K562 (cell line): ENCODE measurements around the gene AIF1L. TPM values are rescaled to one million over a fixed set of nuclear protein-coding genes. Genes with fewer than 3 reads are reported as not detected.

Source experiments
- ATAC-seq: fragments of 200-7000 bp; cut with Tn5 transposase; 3 replicates; pipeline ENCODE4 v1.9.1; 2020; ENCODE audit warnings: moderate library complexity
- BruUV-seq: library from RNA; stranded (reverse); fragments of 400-500 nt; replicated peaks from 2 replicates; lab custom pipeline; 2021; lab: Mats Ljungman, UMichigan
- CTCF ChIA-PET: fragments of 300-600 bp; formaldehyde crosslinking; extraction: SDS; loops from one replicate; lab custom pipeline; 2021; ENCODE audit warnings: low intra/inter-chr PET ratio; lab: Yijun Ruan, JAX
- POLR2A ChIA-PET: fragments of 300-600, 350-650 bp; sonication (Branson Sonifier 250); formaldehyde crosslinking; extraction: SDS; loops from one replicate; lab custom pipeline; 2021; ENCODE audit warnings: antibody characterized with exemption, inconsistent platforms; lab: Yijun Ruan, JAX
- DNase-seq, 4 experiments: peaks; one replicate each; pipeline versions ENCODE4 v3.0.0 to v3.0.0-alpha.2; 2011 to 2018; ENCODE audit warnings: low spot score in 3 of 4, mixed read lengths in 3 of 4; ENCODE audit errors: extremely low read depth in 1 of 4
- FAIRE-seq: peaks from 2 replicates; lab custom pipeline; 2011; peaks lifted over from hg19 to GRCh38; lab: Jason Lieb, UNC
- H2AFZ ChIP-seq: 2 replicates; pipeline ENCODE4 v1.6.0; 2011; ENCODE audit warnings: low read depth, low read length, control low read depth, inconsistent platforms
- H3K27ac ChIP-seq: fragments of 200-600 bp; 3 replicates; pipeline ENCODE4 v1.8.0; 2011; ENCODE audit warnings: low read depth, mild to moderate bottlenecking, control low read depth, inconsistent platforms, low read length, moderate library complexity, mixed read lengths; ENCODE audit errors: extremely low read depth
- H3K27me3 ChIP-seq, 2 experiments: fragments of 300-600 bp in 1 of 2; 2 replicates in 1 of 2; 3 replicates in 1 of 2; pipeline versions ENCODE4 v1.6.0 to v1.8.0; 2011; ENCODE audit warnings: inconsistent platforms in 2 of 2, low read length in 2 of 2, mild to moderate bottlenecking in 1 of 2, mixed read lengths in 1 of 2, moderate library complexity in 1 of 2; ENCODE audit not compliant: control insufficient read depth in 2 of 2, insufficient read depth in 2 of 2
- H3K36me3 ChIP-seq: fragments of 300-600 bp; 3 replicates; pipeline ENCODE4 v1.8.0; 2011; ENCODE audit warnings: mild to moderate bottlenecking, low read length, inconsistent platforms; ENCODE audit not compliant: control insufficient read depth, insufficient read depth
- H3K4me1 ChIP-seq, 2 experiments: fragments of 200-600 bp in 1 of 2; replicated peaks in 1 of 2; 2 replicates in 1 of 2; 3 replicates in 1 of 2; pipeline versions ENCODE4 v1.5.1 to v1.8.0; 2011; ENCODE audit warnings: inconsistent platforms in 2 of 2, low read length in 2 of 2, mild to moderate bottlenecking in 1 of 2, mixed read lengths in 1 of 2, moderate library complexity in 1 of 2; ENCODE audit not compliant: control insufficient read depth in 2 of 2, insufficient read depth in 2 of 2
- H3K4me2 ChIP-seq: 2 replicates; pipeline ENCODE4 v1.6.1; 2011; ENCODE audit warnings: low read length, control low read depth, inconsistent platforms, mixed read lengths; ENCODE audit not compliant: insufficient read depth
- H3K4me3 ChIP-seq: fragments of 200-600 bp; sonication (generic), shearing (Covaris generic); 2 replicates; pipeline ENCODE4 v1.5.1; 2016; ENCODE audit warnings: control low read depth, inconsistent platforms
- H3K79me2 ChIP-seq: fragments of 200-600 bp; 3 replicates; pipeline ENCODE4 v1.8.0; 2011; ENCODE audit warnings: low read length, inconsistent platforms; ENCODE audit not compliant: control insufficient read depth, insufficient read depth
- H3K9ac ChIP-seq, 2 experiments: 2 replicates each; pipeline versions ENCODE4 v1.6.0 to v1.6.1; 2011; ENCODE audit warnings: low read depth in 2 of 2, low read length in 2 of 2, control low read depth in 1 of 2, inconsistent platforms in 1 of 2, mild to moderate bottlenecking in 1 of 2, mixed read lengths in 1 of 2; ENCODE audit not compliant: insufficient read depth in 1 of 2
- H3K9me1 ChIP-seq: one replicate; pipeline ENCODE4 v1.6.0; 2011; ENCODE audit warnings: inconsistent platforms, mild to moderate bottlenecking, low read length, moderate library complexity; ENCODE audit not compliant: control insufficient read depth, insufficient read depth
- H3K9me3 ChIP-seq: replicated peaks from 2 replicates; pipeline ENCODE4 v1.5.1; 2011; ENCODE audit warnings: low read depth, low read length, inconsistent platforms; ENCODE audit not compliant: control insufficient read depth, insufficient read depth
- H4K20me1 ChIP-seq: replicated peaks from 2 replicates; pipeline ENCODE4 v1.6.1; 2011; ENCODE audit warnings: low read length, inconsistent platforms, mixed read lengths; ENCODE audit not compliant: control insufficient read depth, insufficient read depth
- DNMT1 ChIP-seq: fragments of 450-650 bp; IDR thresholded peaks from 2 replicates; pipeline ENCODE4 v1.6.1; 2016; ENCODE audit warnings: antibody characterized with exemption, mild to moderate bottlenecking
- E2F1 ChIP-seq: sonication (generic); formaldehyde crosslinking; IDR thresholded peaks from 2 replicates; pipeline ENCODE4 v1.8.1; 2023; ENCODE audit warnings: mild to moderate bottlenecking, missing genetic modification reagents, moderate library complexity
- MLX ChIP-seq, 2 experiments: fragments of 450-650 bp in 1 of 2; sonication (generic) in 1 of 2; formaldehyde crosslinking; conservative IDR thresholded peaks; 2 replicates each; pipeline versions ENCODE4 v1.4.0 to v1.8.1; 2020 to 2022; ENCODE audit warnings: mild to moderate bottlenecking in 1 of 2, missing genetic modification reagents in 1 of 2
- MXI1 ChIP-seq: IDR thresholded peaks from 2 replicates; pipeline ENCODE4 v1.6.1; 2011; ENCODE audit warnings: low read depth, mild to moderate bottlenecking, improper control_type of control experiment, low read length
- PTRF ChIP-seq: fragments of 450-650 bp; IDR thresholded peaks from 2 replicates; pipeline ENCODE4 v1.6.1; 2016; ENCODE audit warnings: mild to moderate bottlenecking, missing genetic modification characterization, missing compliant biosample characterization
- ZFPM2 ChIP-seq: fragments of 250-450 bp; sonication (Bioruptor Pico); IDR thresholded peaks from 2 replicates; pipeline ENCODE4 v1.5.1; 2022; ENCODE audit warnings: mild to moderate bottlenecking
- WGBS: fragments of 100-300 bp; shearing (Covaris generic); methylation state at CpG from one replicate; pipeline ENCODE4 v1.1.6; 2016; ENCODE audit warnings: low coverage, mixed read lengths; ENCODE audit not compliant: insufficient coverage; ENCODE audit errors: missing lambda C conversion rate; 5-methylcytosine and 5-hydroxymethylcytosine counted together
- in situ Hi-C: fragments of 300-500 bp; cut with MboI; formaldehyde crosslinking; loops from 4 replicates; pipeline ENCODE4 v1.15.0; 2018; ENCODE audit warnings: inconsistent platforms, mixed read lengths
- intact Hi-C: fragments of 100-400 bp; cut with micrococcal nuclease; formaldehyde crosslinking; loops from 2 replicates; pipeline ENCODE4 v1.14.2; 2022
- polyA plus RNA-seq, 8 experiments: library from polyadenylated mRNA; depleted of rRNA in 4 of 8; stranded (reverse) in 5 of 8; unstranded in 3 of 8; fragments of >200 nt; fragmentation: Nextera tagmentation in 2 of 8; fragmentation: Illumina TruSeq in 1 of 8; extraction: Ambion mirVana in 2 of 8; extraction: Trizol in 1 of 8; gene quantifications; 2 replicates each; pipeline versions ENCODE4 v1.2.1 to v1.2.3, GENCODE V29; 2011 to 2014; ENCODE audit warnings: inconsistent platforms in 1 of 8, missing spikeins in 1 of 8
- total RNA-seq, 7 experiments: library from RNA; depleted of rRNA in 6 of 7; stranded (reverse); fragments of >200 nt in 6 of 7; fragmentation: Illumina TruSeq in 2 of 7; extraction: Trizol in 2 of 7; gene quantifications; 2 replicates each; pipeline versions ENCODE4 v1.2.1 to v1.2.3, GENCODE V29; 2011 to 2021; ENCODE audit warnings: low replicate concordance in 1 of 7
- TF ChIP-seq, protein P1 (sequence below), 2 experiments: fragments of 450-650 bp in 1 of 2; sonication (generic) in 1 of 2; formaldehyde crosslinking in 1 of 2; IDR thresholded peaks in 1 of 2; conservative IDR thresholded peaks in 1 of 2; 2 replicates each; pipeline versions ENCODE4 v1.6.1 to v1.8.1; 2016 to 2023; ENCODE audit warnings: mild to moderate bottlenecking in 2 of 2, moderate library complexity in 2 of 2, inconsistent platforms in 1 of 2, missing genetic modification reagents in 1 of 2

Gene AIF1L
- total and polyA plus RNA-seq, 9 of the 15 experiments (the other 6 are each of a cell fraction or from before 2014, with no cell fraction given): 0.34 to 9.1 (median 1.3) TPM

DNA sequence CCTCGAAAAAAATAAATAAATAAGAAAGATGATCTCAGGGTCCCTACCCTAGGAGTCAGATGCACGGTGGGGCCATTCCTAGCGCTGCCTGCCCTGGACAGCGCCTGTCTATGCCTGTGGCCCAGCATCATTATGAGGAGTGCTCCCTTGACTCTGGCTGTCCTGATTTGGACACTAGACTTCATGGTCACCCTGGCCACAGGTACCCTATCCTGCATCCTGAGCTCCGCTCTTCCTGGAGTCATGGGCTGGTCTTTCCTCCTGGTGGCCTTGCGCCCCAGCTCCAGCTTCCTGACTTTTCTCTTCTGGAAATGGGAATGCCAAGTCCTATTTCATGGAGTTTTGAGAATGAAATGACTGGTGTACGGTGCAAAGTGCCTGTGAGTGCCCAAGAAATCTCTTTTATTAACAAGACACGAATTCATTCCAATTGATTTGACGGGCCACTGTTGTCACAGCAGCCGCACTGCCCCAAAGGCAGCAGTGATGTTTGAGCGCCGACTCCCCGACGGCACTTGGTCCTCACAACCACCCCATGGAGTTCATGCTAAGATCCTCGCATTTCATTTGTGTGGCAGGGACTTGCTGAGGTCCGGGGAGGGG lies 564 bp upstream of the AIF1L start (continued):
- peak in 1 of 2 experiments; percentile 81; a peak in 2 of 4 replicates for TF ChIP-seq MLX (CRISPR knock-in tag; conservative IDR thresholded peaks at IDR 0.05)
- TF ChIP-seq MXI1: no peak
- TF ChIP-seq, protein P1, sequence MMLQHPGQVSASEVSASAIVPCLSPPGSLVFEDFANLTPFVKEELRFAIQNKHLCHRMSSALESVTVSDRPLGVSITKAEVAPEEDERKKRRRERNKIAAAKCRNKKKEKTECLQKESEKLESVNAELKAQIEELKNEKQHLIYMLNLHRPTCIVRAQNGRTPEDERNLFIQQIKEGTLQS (IDR thresholded peaks at IDR 0.05): no peak
- TF ChIP-seq, protein P1 (CRISPR knock-in tag; conservative IDR thresholded peaks at IDR 0.05): no peak
- no peak for TF ChIP-seq DNMT1
- TF ChIP-seq PTRF (tag): no peak

GRCh38 chr9:131097126-131097947 lies 1.0 kb downstream of the AIF1L start:
- Histone ChIP-seq H2AFZ (no peak overlapping the region), H3K79me2 (no peaks in the 10 kb centered on the region), H4K20me1 (peaks cover 55% of the 10 kb centered on the region), H3K4me1 (peaks cover 27 to 66% of the 10 kb centered on the region in 2 experiments), H3K27me3 (peaks cover 61 to 84% of the 10 kb centered on the region in 2 experiments), H3K4me2 (peak overlapping the region; percentile 66), H3K27ac (no peak overlapping the region), H3K9ac (peak overlapping the region in 1 of 2 experiments; percentile 85; a peak in 2 of 4 replicates), H3K9me3 (no peaks in the 10 kb centered on the region), H3K36me3 (no peaks in the 10 kb centered on the region), H3K4me3 (peak overlapping the region; percentile 35; the same call in 1 of the 2 replicates), H3K9me1 (peaks cover 3% of the 10 kb centered on the region)
- ChIA-PET POLR2A (interaction anchor here (0.6 to 99.3 kb wide), 15 partner anchors 1 to 239 kb away, joined by 3 to 3336 read pairs (median 4); partner anchors contain the start of genes AIF1L and NUP214), CTCF (interaction anchor here (1.2 kb wide), 1 partner anchor 156 kb away, joined by 3 read pairs; no protein-coding TSS in a partner anchor)
- peak; percentile 53; the same call in 1 of the 2 replicates for TF ChIP-seq E2F1 (CRISPR knock-in tag)
- TF ChIP-seq ZFPM2 (CRISPR knock-in tag): no peak
- in situ Hi-C loops: no loop called here
- intact Hi-C loops: no loop called here
- DNase-seq (no peak), ATAC-seq (no peak), FAIRE-seq (no peak)
- BruUV-seq: no TSS peak
- WGBS: 10% methylated on average over 19 of the region's 19 CpGs
